Loucy (cell line): ENCODE results near the gene MRPS27.

Experiments used
- H2AFZ ChIP-seq: fragments of 200-600 bp; sonication (generic); 2 replicates; pipeline ENCODE4 v1.6.0; 2016; ENCODE audit warnings: antibody characterized with exemption, mild to moderate bottlenecking, low read length, moderate library complexity
- H3F3A ChIP-seq: fragments of 200-600 bp; 2 replicates; pipeline ENCODE4 v1.6.0; 2016; ENCODE audit warnings: antibody characterized with exemption, low read depth, mild to moderate bottlenecking
- H3K27me3 ChIP-seq: fragments of 200-600 bp; sonication (generic); 2 replicates; pipeline ENCODE4 v1.6.1; 2014; ENCODE audit warnings: low read length, mild to moderate bottlenecking; ENCODE audit not compliant: insufficient read depth, poor library complexity, severe bottlenecking
- H3K36me3 ChIP-seq: fragments of 200-600 bp; sonication (generic); 2 replicates; pipeline ENCODE4 v1.6.1; 2016; ENCODE audit warnings: low read length; ENCODE audit not compliant: insufficient read depth
- H3K4me1 ChIP-seq: fragments of 200-600 bp; sonication (generic); 2 replicates; pipeline ENCODE4 v1.5.1; 2014; ENCODE audit warnings: low read length, mild to moderate bottlenecking; ENCODE audit not compliant: insufficient read depth, poor library complexity, severe bottlenecking
- H3K4me2 ChIP-seq: fragments of 200-600 bp; sonication (generic); 2 replicates; pipeline ENCODE4 v1.6.0; 2014; ENCODE audit warnings: antibody characterized with exemption, low read length, low read depth, mild to moderate bottlenecking; ENCODE audit not compliant: poor library complexity, severe bottlenecking
- H3K4me3 ChIP-seq: fragments of 200-600 bp; sonication (generic); 2 replicates; pipeline ENCODE4 v1.5.1; 2014; ENCODE audit warnings: low read length, mild to moderate bottlenecking, mixed read lengths; ENCODE audit not compliant: poor library complexity, severe bottlenecking
- H3K79me2 ChIP-seq: fragments of 200-600 bp; sonication (generic); 2 replicates; pipeline ENCODE4 v1.6.1; 2014; ENCODE audit warnings: low read length; ENCODE audit not compliant: insufficient read depth
- H3K9ac ChIP-seq: fragments of 200-600 bp; sonication (generic); 2 replicates; pipeline ENCODE4 v1.6.0; 2014; ENCODE audit warnings: mild to moderate bottlenecking, low read depth, low read length, moderate library complexity; ENCODE audit not compliant: poor library complexity, severe bottlenecking
- H3K9me2 ChIP-seq: fragments of 200-600 bp; sonication (generic); replicated peaks from 2 replicates; pipeline ENCODE4 v1.6.1; 2016; ENCODE audit warnings: low read depth, low read length, mixed read lengths
- H3K9me3 ChIP-seq: fragments of 200-600 bp; sonication (generic); 2 replicates; pipeline ENCODE4 v1.6.1; 2014; ENCODE audit warnings: mild to moderate bottlenecking, antibody characterized with exemption, low read length, low read depth; ENCODE audit not compliant: insufficient read depth
- H4K20me1 ChIP-seq: fragments of 200-600 bp; sonication (generic); 2 replicates; pipeline ENCODE4 v1.6.0; 2014; ENCODE audit warnings: antibody characterized with exemption, low read length, mild to moderate bottlenecking; ENCODE audit not compliant: insufficient read depth, poor library complexity, severe bottlenecking
- EZH2phosphoT487 ChIP-seq: fragments of 200-600 bp; IDR thresholded peaks from 2 replicates; pipeline ENCODE4 v1.6.1; 2018; ENCODE audit warnings: antibody characterized with exemption, mild to moderate bottlenecking, moderate library complexity, borderline replicate concordance
- TF ChIP-seq, protein P1 (sequence below): fragments of 200-600 bp; sonication (generic); conservative IDR thresholded peaks from 2 replicates; pipeline ENCODE4 v1.5.1; 2014; ENCODE audit warnings: mild to moderate bottlenecking, antibody characterized with exemption, low read length

MRPS27 gene

DNA sequence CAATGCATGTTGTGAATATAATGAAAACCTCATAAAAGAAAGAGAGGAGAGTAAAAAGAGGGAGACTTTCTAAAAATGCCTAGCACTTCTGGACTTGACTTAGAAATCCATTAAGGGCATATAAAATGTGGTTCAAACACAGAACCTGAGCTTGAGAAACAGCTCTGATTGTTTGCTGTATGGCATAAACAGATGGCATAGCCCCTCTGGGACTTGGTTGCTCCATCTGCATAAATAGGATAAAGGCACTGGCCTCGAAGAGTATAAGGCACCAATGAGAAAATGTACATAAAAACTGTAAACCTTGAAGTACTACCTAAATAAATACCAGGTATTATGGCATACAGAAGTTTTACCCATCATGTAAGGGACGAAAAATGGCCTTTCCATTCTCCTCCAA is 23.8 kb downstream of the MRPS27 start:
- H3K36me3 ChIP-seq: peaks cover 45% of the 10 kb centered on the region
- TF ChIP-seq, protein P1, sequence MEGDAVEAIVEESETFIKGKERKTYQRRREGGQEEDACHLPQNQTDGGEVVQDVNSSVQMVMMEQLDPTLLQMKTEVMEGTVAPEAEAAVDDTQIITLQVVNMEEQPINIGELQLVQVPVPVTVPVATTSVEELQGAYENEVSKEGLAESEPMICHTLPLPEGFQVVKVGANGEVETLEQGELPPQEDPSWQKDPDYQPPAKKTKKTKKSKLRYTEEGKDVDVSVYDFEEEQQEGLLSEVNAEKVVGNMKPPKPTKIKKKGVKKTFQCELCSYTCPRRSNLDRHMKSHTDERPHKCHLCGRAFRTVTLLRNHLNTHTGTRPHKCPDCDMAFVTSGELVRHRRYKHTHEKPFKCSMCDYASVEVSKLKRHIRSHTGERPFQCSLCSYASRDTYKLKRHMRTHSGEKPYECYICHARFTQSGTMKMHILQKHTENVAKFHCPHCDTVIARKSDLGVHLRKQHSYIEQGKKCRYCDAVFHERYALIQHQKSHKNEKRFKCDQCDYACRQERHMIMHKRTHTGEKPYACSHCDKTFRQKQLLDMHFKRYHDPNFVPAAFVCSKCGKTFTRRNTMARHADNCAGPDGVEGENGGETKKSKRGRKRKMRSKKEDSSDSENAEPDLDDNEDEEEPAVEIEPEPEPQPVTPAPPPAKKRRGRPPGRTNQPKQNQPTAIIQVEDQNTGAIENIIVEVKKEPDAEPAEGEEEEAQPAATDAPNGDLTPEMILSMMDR: no peak
- TF ChIP-seq EZH2phosphoT487: no peak
- H4K20me1 ChIP-seq: no peaks in the 10 kb centered on the region
- no peak overlapping the region for H3K4me3 ChIP-seq
- H2AFZ ChIP-seq: no peak overlapping the region
- peaks cover 7% of the 10 kb centered on the region; the same call in 1 of the 2 replicates for H3F3A ChIP-seq
- no peaks in the 10 kb centered on the region for H3K9me3 ChIP-seq
- H3K79me2 ChIP-seq: peaks cover 57% of the 10 kb centered on the region
- H3K4me1 ChIP-seq: peaks cover 79% of the 10 kb centered on the region
- H3K4me2 ChIP-seq: peak overlapping the region; percentile 68
- no peak overlapping the region for H3K9ac ChIP-seq
- no peaks in the 10 kb centered on the region for H3K27me3 ChIP-seq
- H3K9me2 ChIP-seq: no peaks in the 10 kb centered on the region

DNA sequence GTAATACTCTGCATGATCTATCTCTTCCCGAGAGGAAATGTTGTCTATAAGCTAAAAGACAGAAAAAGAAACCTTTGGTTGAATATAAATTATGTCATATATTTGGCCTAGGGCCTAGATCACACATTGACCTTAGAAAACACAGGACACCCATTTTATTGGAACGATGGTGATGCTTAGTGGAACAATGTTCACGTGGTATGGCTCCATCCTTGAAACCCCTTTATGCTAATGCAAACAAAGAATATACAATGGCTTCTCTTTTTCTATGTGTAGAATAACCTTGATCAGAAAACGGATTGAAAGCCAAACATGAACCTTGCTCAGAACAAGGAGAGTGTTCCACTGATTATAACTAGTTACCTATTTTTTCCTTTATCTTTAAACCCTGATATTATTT is 24.5 kb downstream of the MRPS27 start:
- H3K4me3 ChIP-seq: no peak overlapping the region
- peaks cover 77% of the 10 kb centered on the region for H3K4me1 ChIP-seq
- no peaks in the 10 kb centered on the region for H3K9me2 ChIP-seq
- TF ChIP-seq, protein P1: no peak
- no peak for TF ChIP-seq EZH2phosphoT487
- peaks cover 45% of the 10 kb centered on the region for H3K36me3 ChIP-seq
- H2AFZ ChIP-seq: no peak overlapping the region
- H3K79me2 ChIP-seq: peaks cover 51% of the 10 kb centered on the region
- no peaks in the 10 kb centered on the region for H3K9me3 ChIP-seq
- no peaks in the 10 kb centered on the region for H4K20me1 ChIP-seq
- no peak overlapping the region for H3K4me2 ChIP-seq
- H3K9ac ChIP-seq: no peak overlapping the region
- H3K27me3 ChIP-seq: no peaks in the 10 kb centered on the region
- H3F3A ChIP-seq: peaks cover 13% of the 10 kb centered on the region; the same call in 1 of the 2 replicates

- Histone ChIP-seq H3K4me1 (peaks cover 74% of the 10 kb centered on the region), H3K9me3 (no peaks in the 10 kb centered on the region), H3K4me3 (no peak overlapping the region), H4K20me1 (no peaks in the 10 kb centered on the region), H3K79me2 (peaks cover 41% of the 10 kb centered on the region), H3F3A (peaks cover 16% of the 10 kb centered on the region; the same call in 1 of the 2 replicates), H3K9ac (no peak overlapping the region), H3K36me3 (peaks cover 48% of the 10 kb centered on the region), H3K27me3 (no peaks in the 10 kb centered on the region), H2AFZ (no peak overlapping the region), H3K9me2 (no peaks in the 10 kb centered on the region), H3K4me2 (peak overlapping the region; percentile 20)
- TF ChIP-seq, protein P1: no peak
- TF ChIP-seq EZH2phosphoT487: no peak
Observed at GRCh38 chr5:72294473-72294872, 25.6 kb downstream of the MRPS27 start.
